CD14-positive monocyte (primary cell): Measurements from ENCODE around the gene MYOCOS. TPM values are rescaled to one million over a fixed set of nuclear protein-coding genes. Genes with fewer than 3 reads are reported as not detected.
A peak's percentile ranks its signal among the peaks of the same experiment; 100 is the strongest.
"Not testable (repeated sequence)": the region's sequence is repeated elsewhere in the genome, so short reads cannot be mapped to it uniquely, and the experiment has no call there.

ENCODE experiments used
- DNase-seq, 3 donors: peaks; one replicate each; pipeline ENCODE4 v3.0.0-alpha.2; 2011 to 2022
- H2AFZ ChIP-seq: 2 replicates; pipeline ENCODE4 v1.6.0; 2012; ENCODE audit warnings: mild to moderate bottlenecking, low read depth, low read length, inconsistent platforms; ENCODE audit not compliant: insufficient read depth, poor library complexity, severe bottlenecking
- H3K27ac ChIP-seq, 2 donors: 1 replicate in 1 of 2; 2 replicates in 1 of 2; pipeline ENCODE4 v1.5.1; 2012 to 2013; ENCODE audit warnings: low read length in 2 of 2, control low read depth in 1 of 2, inconsistent platforms in 1 of 2, low read depth in 1 of 2, mild to moderate bottlenecking in 1 of 2
- H3K27me3 ChIP-seq, 2 donors: one replicate each; pipeline versions ENCODE4 v1.6.0 to v1.6.1; 2011 to 2013; ENCODE audit warnings: low read length in 2 of 2; ENCODE audit not compliant: control insufficient read depth in 2 of 2, insufficient read depth in 2 of 2
- H3K36me3 ChIP-seq, 2 donors: replicated peaks in 1 of 2; 1 replicate in 1 of 2; 2 replicates in 1 of 2; pipeline versions ENCODE4 v1.5.1 to v1.6.1; 2012 to 2013; ENCODE audit warnings: low read length in 2 of 2, control low read depth in 1 of 2, inconsistent platforms in 1 of 2, mild to moderate bottlenecking in 1 of 2; ENCODE audit not compliant: insufficient read depth in 2 of 2, control insufficient read depth in 1 of 2
- H3K4me1 ChIP-seq, 2 donors: 1 replicate in 1 of 2; 2 replicates in 1 of 2; pipeline versions ENCODE4 v1.5.1 to v1.6.1; 2012 to 2013; ENCODE audit warnings: low read length in 2 of 2, control low read depth in 1 of 2, inconsistent platforms in 1 of 2, mild to moderate bottlenecking in 1 of 2, moderate library complexity in 1 of 2; ENCODE audit not compliant: insufficient read depth in 2 of 2, control insufficient read depth in 1 of 2
- H3K4me2 ChIP-seq: replicated peaks from 2 replicates; pipeline ENCODE3; 2012; ENCODE audit warnings: low read length, moderate library complexity, mild to moderate bottlenecking; ENCODE audit not compliant: poor library complexity, severe bottlenecking; ENCODE audit errors: extremely low read depth
- H3K4me3 ChIP-seq, 3 experiments: fragments of 200-600 bp in 1 of 3; sonication (generic) in 1 of 3; replicated peaks in 1 of 3; 1 replicate in 2 of 3; 2 replicates in 1 of 3; pipeline ENCODE4 v1.5.1; 2011 to 2013; ENCODE audit warnings: low read length in 3 of 3, mild to moderate bottlenecking in 3 of 3, control low read depth in 2 of 3, low read depth in 2 of 3, inconsistent platforms in 1 of 3, moderate library complexity in 1 of 3
- H3K79me2 ChIP-seq: 2 replicates; pipeline ENCODE4 v1.6.0; 2012; ENCODE audit warnings: mild to moderate bottlenecking, control low read depth, inconsistent platforms, low read length, moderate library complexity; ENCODE audit not compliant: insufficient read depth
- H3K9ac ChIP-seq: 2 replicates; pipeline ENCODE4 v1.6.0; 2017; ENCODE audit warnings: low read length, mild to moderate bottlenecking; ENCODE audit not compliant: insufficient read depth, poor library complexity, severe bottlenecking
- H3K9me3 ChIP-seq, 2 donors: replicated peaks in 1 of 2; 1 replicate in 1 of 2; 2 replicates in 1 of 2; pipeline versions ENCODE4 v1.5.1 to v1.6.1; 2012 to 2013; ENCODE audit warnings: low read length in 2 of 2, control low read depth in 1 of 2; ENCODE audit not compliant: control insufficient read depth in 1 of 2, insufficient read depth in 1 of 2
- H4K20me1 ChIP-seq: 2 replicates; pipeline ENCODE4 v1.6.0; 2012; ENCODE audit warnings: mild to moderate bottlenecking, low read length, control low read depth, moderate library complexity; ENCODE audit not compliant: insufficient read depth
- H3K27ac Mint-ChIP-seq, 7 donors: one replicate each; pipeline ENCODE4 v1.8.0; 2020; ENCODE audit warnings: mild to moderate bottlenecking in 7 of 7, mixed read lengths in 7 of 7, moderate library complexity in 6 of 7, inconsistent platforms in 2 of 7
- H3K27me3 Mint-ChIP-seq, 3 donors: one replicate each; pipeline ENCODE4 v1.8.0; 2021 to 2022; ENCODE audit warnings: low read depth in 3 of 3, mild to moderate bottlenecking in 3 of 3, mixed read lengths in 3 of 3, moderate library complexity in 3 of 3, inconsistent platforms in 1 of 3
- H3K36me3 Mint-ChIP-seq, 2 donors: one replicate each; pipeline ENCODE4 v1.8.0; 2020; ENCODE audit warnings: mixed read lengths in 2 of 2, inconsistent platforms in 1 of 2, mild to moderate bottlenecking in 1 of 2
- H3K4me1 Mint-ChIP-seq: one replicate; pipeline ENCODE4 v1.8.0; 2020; ENCODE audit warnings: mild to moderate bottlenecking, mixed read lengths
- H3K4me3 Mint-ChIP-seq, 2 donors: one replicate each; pipeline ENCODE4 v1.8.0; 2020; ENCODE audit warnings: mild to moderate bottlenecking in 2 of 2, mixed read lengths in 2 of 2, moderate library complexity in 1 of 2
- H3K9me3 Mint-ChIP-seq, 7 donors: one replicate each; pipeline ENCODE4 v1.8.0; 2020 to 2022; ENCODE audit warnings: mixed read lengths in 7 of 7, mild to moderate bottlenecking in 6 of 7, moderate library complexity in 6 of 7, inconsistent platforms in 2 of 7
- CTCF ChIP-seq: fragments of 200-600 bp; IDR thresholded peaks from one replicate; pipeline ENCODE4 v1.8.0; 2022; ENCODE audit warnings: antibody characterized with exemption, mild to moderate bottlenecking
- WGBS: methylation state at CpG from one replicate; pipeline ENCODE4 v1.1.5; 2013; ENCODE audit warnings: missing lambda C conversion rate; ENCODE audit not compliant: insufficient coverage; 5-methylcytosine and 5-hydroxymethylcytosine counted together
- intact Hi-C, 2 donors: fragments of 100-400 bp; cut with micrococcal nuclease; formaldehyde crosslinking; loops; one replicate each; pipeline versions ENCODE4 v1.15.0 to v1.15.1; 2023
- polyA plus RNA-seq, 3 donors: library from polyadenylated mRNA; depleted of rRNA in 1 of 3; unstranded in 2 of 3; stranded (reverse) in 1 of 3; fragments of 300-500 nt in 2 of 3; fragments of >200 nt in 1 of 3; fragmentation: Illumina TruSeq in 2 of 3; gene quantifications; 1 replicate in 2 of 3; 2 replicates in 1 of 3; pipeline ENCODE4 v1.2.3, GENCODE V29; 2012 to 2021

MYOCOS gene
- polyA plus RNA-seq, 3 donors, result not detected

GRCh38 chr1:171654942-171655745 lies 33.1 kb downstream of the MYOCOS start:
- WGBS, result 18% methylated on average over 20 of the region's 24 CpGs
- H3K27me3 ChIP-seq, result peaks cover 0 to 7% of the 10 kb centered on the region in 2 donors
- H3K27me3 Mint-ChIP-seq, result peaks cover 8 to 11% (median 10%) of the 10 kb centered on the region in 3 donors
- H3K79me2 ChIP-seq, result no peaks in the 10 kb centered on the region
- H3K36me3 Mint-ChIP-seq, result no peaks in the 10 kb centered on the region
- no peaks in the 10 kb centered on the region for H3K36me3 ChIP-seq
- H2AFZ ChIP-seq, result peak overlapping the region; percentile 73
- peak overlapping the region in 1 of 3 experiments; percentile 16 for H3K4me3 ChIP-seq
- peak overlapping the region; percentile 17 for H3K4me2 ChIP-seq
- DNase-seq, result peak; percentile 23 to 39 (median 31)
- intact Hi-C loops, result loop anchor here in 1 of 2 donors (10.0 kb wide), 1 partner anchor 330 kb away; no protein-coding TSS in a partner anchor
- TF ChIP-seq CTCF, result peak; percentile 79
- no peak overlapping the region for H3K27ac ChIP-seq
- H3K9me3 Mint-ChIP-seq, result peaks cover 0 to 2% (median 0%) of the 10 kb centered on the region in 7 donors
- no peaks in the 10 kb centered on the region for H3K9me3 ChIP-seq
- peak overlapping the region; percentile 62 to 82 for H3K4me3 Mint-ChIP-seq
- H3K4me1 ChIP-seq, result peaks cover 4 to 7% of the 10 kb centered on the region in 2 donors
- peaks cover 12% of the 10 kb centered on the region for H3K4me1 Mint-ChIP-seq
- H3K27ac Mint-ChIP-seq, result peak overlapping the region in 1 of 7 donors; percentile 20
- H3K9ac ChIP-seq, result no peak overlapping the region
- no peaks in the 10 kb centered on the region for H4K20me1 ChIP-seq

GRCh38 chr1:171655746-171656116 lies 33.7 kb downstream of the MYOCOS start:
- intact Hi-C loops, result loop anchor here in 1 of 2 donors (10.0 kb wide), 1 partner anchor 329 kb away; no protein-coding TSS in a partner anchor
- H2AFZ ChIP-seq, result peak overlapping the region; percentile 73
- Mint-ChIP-seq H3K36me3 (no peaks in the 10 kb centered on the region), H3K4me3 (peak overlapping the region in 1 of 2 donors; percentile 82), H3K27me3 (peaks cover 8 to 11% (median 10%) of the 10 kb centered on the region in 3 donors), H3K27ac (no peak overlapping the region), H3K9me3 (peaks cover 0 to 2% (median 0%) of the 10 kb centered on the region in 7 donors), H3K4me1 (peaks cover 12% of the 10 kb centered on the region)
- WGBS, result 76% methylated on average over 2 of the region's 6 CpGs
- no peaks in the 10 kb centered on the region for H3K9me3 ChIP-seq
- TF ChIP-seq CTCF, result peak; percentile 36
- H4K20me1 ChIP-seq, result no peaks in the 10 kb centered on the region
- H3K9ac ChIP-seq, result no peak overlapping the region
- no peaks in the 10 kb centered on the region for H3K36me3 ChIP-seq
- peaks cover 0 to 7% of the 10 kb centered on the region in 2 donors for H3K27me3 ChIP-seq
- H3K79me2 ChIP-seq, result no peaks in the 10 kb centered on the region
- DNase-seq, result no peak
- H3K4me2 ChIP-seq, result peak overlapping the region; percentile 17
- H3K27ac ChIP-seq, result no peak overlapping the region
- no peak overlapping the region for H3K4me3 ChIP-seq
- peaks cover 4 to 7% of the 10 kb centered on the region in 2 donors for H3K4me1 ChIP-seq

GRCh38 chr1:171656206-171656605 lies 34.2 kb downstream of the MYOCOS start:
- not testable (repeated sequence) for H3K27me3 ChIP-seq, H3K27ac Mint-ChIP-seq, DNase-seq, H3K36me3 ChIP-seq, H3K27ac ChIP-seq, H3K4me2 ChIP-seq, H3K79me2 ChIP-seq, H3K9me3 ChIP-seq, H2AFZ ChIP-seq, H3K4me3 ChIP-seq, H3K9ac ChIP-seq, H3K4me3 Mint-ChIP-seq, H3K4me1 ChIP-seq, H4K20me1 ChIP-seq, H3K36me3 Mint-ChIP-seq, H3K9me3 Mint-ChIP-seq
- Mint-ChIP-seq H3K27me3 (peaks cover 8 to 11% (median 10%) of the 10 kb centered on the region in 3 donors), H3K4me1 (peaks cover 12% of the 10 kb centered on the region)
- intact Hi-C loops, result loop anchor here in 1 of 2 donors (10.0 kb wide), 1 partner anchor 329 kb away; no protein-coding TSS in a partner anchor
- no CpG with 5 or more reads among the region's 9 CpGs for WGBS
